ENCODE measurements around the gene WARS2. TPM values are rescaled to one million over a fixed set of nuclear protein-coding genes. Genes with fewer than 3 reads are reported as not detected.

WARS2 gene
- total and polyA plus RNA-seq, 4 donors: 4.6 to 33.2 (median 11.3) TPM

DNA sequence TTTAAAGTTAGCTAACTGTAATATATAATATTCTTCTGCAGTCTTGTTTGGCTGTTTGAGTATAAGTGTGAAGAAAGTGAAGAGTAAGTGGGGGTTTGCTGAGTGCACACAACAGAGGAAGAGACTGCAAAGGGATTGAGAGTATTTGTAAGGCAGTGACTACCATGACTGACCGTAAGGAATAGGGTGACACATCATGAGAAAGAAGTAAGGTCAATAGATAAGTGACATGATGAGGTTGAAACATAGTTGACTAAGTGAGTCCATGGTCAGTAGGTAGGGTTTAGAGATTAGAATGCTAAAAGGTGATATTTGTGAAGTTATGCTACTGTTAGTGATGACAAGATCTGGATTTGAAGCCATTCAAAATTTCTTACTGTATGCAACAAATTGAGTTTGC, 27.7 kb downstream of the WARS2 start:
- H3K9ac ChIP-seq (ENCODE audit: insufficient read depth in 1 of 2, low read length in 2 of 2): no peak overlapping the region
- peaks cover 0 to 29% (median 1%) of the 10 kb centered on the region in 5 donors for H3K4me1 ChIP-seq (ENCODE audit: control insufficient read depth in 5 of 5, insufficient read depth in 5 of 5, low read length in 5 of 5)
- TF ChIP-seq, protein P1, sequence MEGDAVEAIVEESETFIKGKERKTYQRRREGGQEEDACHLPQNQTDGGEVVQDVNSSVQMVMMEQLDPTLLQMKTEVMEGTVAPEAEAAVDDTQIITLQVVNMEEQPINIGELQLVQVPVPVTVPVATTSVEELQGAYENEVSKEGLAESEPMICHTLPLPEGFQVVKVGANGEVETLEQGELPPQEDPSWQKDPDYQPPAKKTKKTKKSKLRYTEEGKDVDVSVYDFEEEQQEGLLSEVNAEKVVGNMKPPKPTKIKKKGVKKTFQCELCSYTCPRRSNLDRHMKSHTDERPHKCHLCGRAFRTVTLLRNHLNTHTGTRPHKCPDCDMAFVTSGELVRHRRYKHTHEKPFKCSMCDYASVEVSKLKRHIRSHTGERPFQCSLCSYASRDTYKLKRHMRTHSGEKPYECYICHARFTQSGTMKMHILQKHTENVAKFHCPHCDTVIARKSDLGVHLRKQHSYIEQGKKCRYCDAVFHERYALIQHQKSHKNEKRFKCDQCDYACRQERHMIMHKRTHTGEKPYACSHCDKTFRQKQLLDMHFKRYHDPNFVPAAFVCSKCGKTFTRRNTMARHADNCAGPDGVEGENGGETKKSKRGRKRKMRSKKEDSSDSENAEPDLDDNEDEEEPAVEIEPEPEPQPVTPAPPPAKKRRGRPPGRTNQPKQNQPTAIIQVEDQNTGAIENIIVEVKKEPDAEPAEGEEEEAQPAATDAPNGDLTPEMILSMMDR (IDR thresholded peaks at IDR 0.05; ENCODE audit: control extremely low read depth, extremely low read depth): no peak
- DNase-seq: no peak
- 96 to 97% methylated on average over 1 of the region's 1 CpG for WGBS, 2 donors
- H3K36me3 ChIP-seq (ENCODE audit: control insufficient read depth in 4 of 4, insufficient read depth in 4 of 4, low read length in 4 of 4): peaks cover 0 to 5% (median 0%) of the 10 kb centered on the region in 4 donors
- no peak overlapping the region for H3K27ac ChIP-seq (ENCODE audit: low read depth in 1 of 2, low read length in 1 of 2)
- H3K9me3 ChIP-seq (ENCODE audit: control insufficient read depth in 4 of 4, insufficient read depth in 3 of 4, low read length in 3 of 4): no peaks in the 10 kb centered on the region
- H3K27me3 ChIP-seq (ENCODE audit: control insufficient read depth in 3 of 3, insufficient read depth in 3 of 3, low read length in 2 of 3): no peaks in the 10 kb centered on the region
- ATAC-seq (ENCODE audit: insufficient read depth, low FRiP score): no peak
- no peak overlapping the region for H3K4me3 ChIP-seq

DNA sequence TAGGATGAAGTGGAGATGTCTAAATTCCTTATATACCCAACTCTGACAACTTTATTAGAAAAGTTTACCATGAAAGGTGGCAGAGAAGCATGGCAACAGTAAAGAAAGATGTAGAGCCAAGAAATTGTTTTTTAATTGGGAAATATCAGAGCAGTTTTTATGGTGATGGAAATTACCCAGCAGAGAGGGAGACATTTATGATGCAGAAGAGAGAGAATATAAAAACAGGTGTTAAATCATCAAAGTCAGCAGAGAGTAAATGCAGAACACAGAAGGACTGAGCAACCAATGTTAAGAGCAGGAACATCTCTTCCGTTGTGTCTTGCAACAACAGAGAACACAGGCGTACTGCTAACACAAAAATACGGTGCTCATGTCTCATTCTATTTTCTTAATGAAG, 28.2 kb downstream of the WARS2 start:
- Histone ChIP-seq H3K27ac (ENCODE audit: low read depth in 1 of 2, low read length in 1 of 2) (no peak overlapping the region), H3K4me3 (no peak overlapping the region), H3K9ac (ENCODE audit: insufficient read depth in 1 of 2, low read length in 2 of 2) (no peak overlapping the region), H3K27me3 (ENCODE audit: control insufficient read depth in 3 of 3, insufficient read depth in 3 of 3, low read length in 2 of 3) (no peaks in the 10 kb centered on the region), H3K36me3 (ENCODE audit: control insufficient read depth in 4 of 4, insufficient read depth in 4 of 4, low read length in 4 of 4) (peaks cover 0 to 5% (median 0%) of the 10 kb centered on the region in 4 donors), H3K9me3 (ENCODE audit: control insufficient read depth in 4 of 4, insufficient read depth in 3 of 4, low read length in 3 of 4) (no peaks in the 10 kb centered on the region), H3K4me1 (ENCODE audit: control insufficient read depth in 5 of 5, insufficient read depth in 5 of 5, low read length in 5 of 5) (peaks cover 0 to 29% (median 1%) of the 10 kb centered on the region in 5 donors)
- ATAC-seq (ENCODE audit: insufficient read depth, low FRiP score) (no peak), DNase-seq (no peak)
- WGBS, 2 donors: 93 to 95% methylated on average over 3 of the region's 3 CpGs
- TF ChIP-seq, protein P1 (IDR thresholded peaks at IDR 0.05; ENCODE audit: control extremely low read depth, extremely low read depth): no peak

DNA sequence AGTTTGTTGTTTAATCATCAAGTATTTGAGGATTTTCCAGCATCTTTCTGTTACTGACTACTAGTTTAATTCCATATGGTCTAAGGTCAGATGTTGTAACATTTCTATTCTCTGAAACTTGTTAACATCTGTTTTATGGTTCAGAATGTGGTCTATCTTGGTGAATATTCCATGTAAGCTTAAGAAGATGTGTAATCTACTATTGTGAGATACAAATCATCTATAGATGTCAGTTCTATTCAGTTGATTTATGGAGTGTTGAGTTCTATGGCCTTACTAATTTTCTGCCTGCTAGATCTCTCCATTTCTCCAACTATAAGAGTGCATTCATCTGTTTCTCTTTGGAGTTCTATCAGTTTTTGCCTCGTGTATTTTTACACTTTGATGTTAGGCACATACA, 31.5 kb downstream of the WARS2 start:
- Histone ChIP-seq H3K27ac (ENCODE audit: low read depth in 1 of 2, low read length in 1 of 2) (no peak overlapping the region), H3K9me3 (ENCODE audit: control insufficient read depth in 4 of 4, insufficient read depth in 3 of 4, low read length in 3 of 4) (no peaks in the 10 kb centered on the region), H3K36me3 (ENCODE audit: control insufficient read depth in 4 of 4, insufficient read depth in 4 of 4, low read length in 4 of 4) (peaks cover 0 to 5% (median 0%) of the 10 kb centered on the region in 4 donors), H3K4me3 (no peak overlapping the region), H3K27me3 (ENCODE audit: control insufficient read depth in 3 of 3, insufficient read depth in 3 of 3, low read length in 2 of 3) (no peaks in the 10 kb centered on the region), H3K4me1 (ENCODE audit: control insufficient read depth in 5 of 5, insufficient read depth in 5 of 5, low read length in 5 of 5) (peaks cover 0 to 2% (median 0%) of the 10 kb centered on the region in 5 donors), H3K9ac (ENCODE audit: insufficient read depth in 1 of 2, low read length in 2 of 2) (no peak overlapping the region)
- ATAC-seq (ENCODE audit: insufficient read depth, low FRiP score) (no peak), DNase-seq (no peak)
- TF ChIP-seq, protein P1 (IDR thresholded peaks at IDR 0.05; ENCODE audit: control extremely low read depth, extremely low read depth): no peak
- 70 to 88% methylated on average over 1 of the region's 1 CpG for WGBS, 2 donors

DNA sequence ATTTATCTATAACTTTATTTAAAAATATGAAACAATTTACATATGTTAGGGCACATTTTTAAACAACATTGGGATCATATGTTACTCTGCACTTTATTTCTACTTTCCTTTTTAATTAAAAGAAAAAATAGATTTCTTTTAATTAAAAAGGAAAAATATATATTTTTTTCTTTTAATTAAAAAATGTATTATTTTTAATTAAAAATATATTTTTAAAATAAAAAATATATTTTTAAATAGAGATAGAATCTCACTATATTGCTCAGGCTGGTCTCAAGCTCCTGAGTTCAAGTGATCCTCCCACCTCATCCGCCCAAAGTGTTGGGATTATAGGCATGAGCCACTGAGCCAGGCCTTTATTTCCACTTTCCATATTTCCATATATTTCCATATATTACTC, 36.7 kb downstream of the WARS2 start:
- Histone ChIP-seq H3K4me1 (ENCODE audit: control insufficient read depth in 5 of 5, insufficient read depth in 5 of 5, low read length in 5 of 5) (peaks cover 0 to 6% (median 0%) of the 10 kb centered on the region in 5 donors), H3K4me3 (no peak overlapping the region), H3K36me3 (ENCODE audit: control insufficient read depth in 4 of 4, insufficient read depth in 4 of 4, low read length in 4 of 4) (no peaks in the 10 kb centered on the region), H3K27ac (ENCODE audit: low read depth in 1 of 2, low read length in 1 of 2) (no peak overlapping the region), H3K27me3 (ENCODE audit: control insufficient read depth in 3 of 3, insufficient read depth in 3 of 3, low read length in 2 of 3) (no peaks in the 10 kb centered on the region), H3K9ac (ENCODE audit: insufficient read depth in 1 of 2, low read length in 2 of 2) (no peak overlapping the region), H3K9me3 (ENCODE audit: control insufficient read depth in 4 of 4, insufficient read depth in 3 of 4, low read length in 3 of 4) (no peaks in the 10 kb centered on the region)
- no peak for DNase-seq
- TF ChIP-seq, protein P1 (IDR thresholded peaks at IDR 0.05; ENCODE audit: control extremely low read depth, extremely low read depth): no peak
- no peak for ATAC-seq (ENCODE audit: insufficient read depth, low FRiP score)
- WGBS, 2 donors: 90 to 100% methylated on average over 1 of the region's 1 CpG
